Parathyroid adenoma (tissue), 2 donors: Measurements from ENCODE around the gene AKAP1.
"Not testable (repeated sequence)": the region's sequence is repeated elsewhere in the genome, so short reads cannot be mapped to it uniquely, and the experiment has no call there.

Source experiments
- H2AFZ ChIP-seq: fragments of 300-600 bp; sonication (generic); one replicate; pipeline ENCODE4 v1.7.0; 2017; ENCODE audit warnings: antibody characterized with exemption, mild to moderate bottlenecking
- H3K27ac ChIP-seq: fragments of 300-600 bp; sonication (generic); one replicate; pipeline ENCODE4 v1.7.0; 2017
- H3K27me3 ChIP-seq: fragments of 300-600 bp; sonication (generic); one replicate; pipeline ENCODE4 v1.7.0; 2017; ENCODE audit warnings: low read length; ENCODE audit not compliant: control insufficient read depth, insufficient read depth
- H3K36me3 ChIP-seq: fragments of 300-600 bp; sonication (generic); one replicate; pipeline ENCODE4 v1.7.0; 2017; ENCODE audit warnings: low read length; ENCODE audit not compliant: control insufficient read depth, insufficient read depth
- H3K4me1 ChIP-seq: fragments of 300-600 bp; sonication (generic); one replicate; pipeline ENCODE4 v1.7.0; 2017; ENCODE audit warnings: control low read depth
- H3K4me2 ChIP-seq: fragments of 300-600 bp; sonication (generic); one replicate; pipeline ENCODE4 v1.7.0; 2017; ENCODE audit warnings: low read length
- H3K4me3 ChIP-seq: fragments of 300-600 bp; sonication (generic); one replicate; pipeline ENCODE4 v1.7.0; 2017; ENCODE audit warnings: low read depth, low read length
- H3K79me2 ChIP-seq: fragments of 300-600 bp; sonication (generic); one replicate; pipeline ENCODE4 v1.7.0; 2017; ENCODE audit warnings: control low read depth
- H3K9ac ChIP-seq: fragments of 300-600 bp; sonication (generic); one replicate; pipeline ENCODE4 v1.7.0; 2017; ENCODE audit warnings: mild to moderate bottlenecking
- H3K9me3 ChIP-seq: fragments of 300-600 bp; sonication (generic); one replicate; pipeline ENCODE4 v1.7.0; 2017; ENCODE audit warnings: low read length; ENCODE audit not compliant: control insufficient read depth
- CTCF ChIP-seq: fragments of 300-600 bp; sonication (generic); IDR thresholded peaks from one replicate; pipeline ENCODE4 v1.7.0; 2017; ENCODE audit warnings: antibody characterized with exemption, mild to moderate bottlenecking
- donor health status: primary hyperparathyroidism.

AKAP1 gene

GRCh38 chr17:57097832-57098421, 12.9 kb downstream of the AKAP1 start:
- Histone ChIP-seq H3K27ac (peak overlapping the region; percentile 48), H3K9me3 (no peaks in the 10 kb centered on the region), H3K4me2 (peak overlapping the region; percentile 18), H2AFZ (no peak overlapping the region), H3K79me2 (peaks cover 49% of the 10 kb centered on the region), H3K36me3 (no peaks in the 10 kb centered on the region), H3K4me1 (peaks cover 27% of the 10 kb centered on the region), H3K9ac (no peak overlapping the region), H3K4me3 (no peak overlapping the region), H3K27me3 (no peaks in the 10 kb centered on the region)
- no peak for TF ChIP-seq CTCF

DNA sequence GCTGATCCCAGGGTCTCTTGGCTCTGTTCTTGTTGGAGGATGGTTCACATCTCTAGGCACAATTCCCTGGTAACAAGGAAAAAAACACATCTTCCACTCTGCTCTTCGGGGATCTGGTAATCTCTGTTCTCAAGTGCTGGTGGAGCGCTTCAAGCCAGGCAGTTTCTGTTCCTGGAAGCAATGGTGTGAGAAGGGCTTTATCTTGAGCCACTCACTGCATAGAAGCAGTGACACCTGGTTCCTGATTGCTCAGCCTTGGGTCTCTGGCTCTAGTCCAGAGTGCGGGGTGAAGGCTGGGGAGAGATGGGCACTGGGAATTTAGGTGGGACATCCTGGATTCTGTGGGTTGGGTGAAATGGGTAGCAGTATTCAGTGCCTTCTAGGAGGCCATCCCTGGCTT, 14.1 kb downstream of the AKAP1 start:
- Histone ChIP-seq H3K9ac (no peak overlapping the region), H2AFZ (no peak overlapping the region), H3K4me1 (peaks cover 22% of the 10 kb centered on the region), H3K4me3 (no peak overlapping the region), H3K4me2 (no peak overlapping the region), H3K36me3 (no peaks in the 10 kb centered on the region), H3K79me2 (peaks cover 44% of the 10 kb centered on the region), H3K27ac (no peak overlapping the region), H3K27me3 (no peaks in the 10 kb centered on the region), H3K9me3 (no peaks in the 10 kb centered on the region)
- TF ChIP-seq CTCF: no peak

- Histone ChIP-seq H3K79me2 (peaks cover 35% of the 10 kb centered on the region), H3K27me3 (no peaks in the 10 kb centered on the region), H3K27ac (no peak overlapping the region), H3K36me3 (no peaks in the 10 kb centered on the region), H3K4me3 (no peak overlapping the region), H3K9me3 (no peaks in the 10 kb centered on the region), H3K9ac (no peak overlapping the region), H2AFZ (no peak overlapping the region), H3K4me2 (no peak overlapping the region), H3K4me1 (peaks cover 18% of the 10 kb centered on the region)
- no peak for TF ChIP-seq CTCF
These were observed 17.1 kb downstream of the AKAP1 start for GRCh38 chr17:57102122-57102521.

DNA sequence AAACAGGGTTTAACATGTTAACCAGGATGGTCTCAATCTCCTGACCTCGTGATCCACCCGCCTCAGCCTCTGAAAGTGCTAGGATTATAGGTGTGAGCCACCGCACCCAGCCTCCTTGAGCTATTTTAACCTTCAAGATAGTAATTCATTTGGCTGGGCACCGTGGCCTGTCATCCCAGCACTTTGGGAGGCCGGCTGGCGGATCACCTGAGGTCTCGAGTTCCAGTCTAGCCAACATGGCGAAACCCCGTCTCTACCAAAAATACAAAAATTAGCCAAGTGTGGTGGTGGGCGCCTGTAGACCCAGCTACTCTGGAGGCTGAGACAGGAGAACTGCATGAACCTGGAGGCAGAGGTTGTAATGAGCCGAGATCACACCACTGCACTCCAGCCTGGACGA, 17.6 kb downstream of the AKAP1 start:
- not testable (repeated sequence) for H3K4me2 ChIP-seq, H3K36me3 ChIP-seq, H2AFZ ChIP-seq, H3K4me3 ChIP-seq, H3K27ac ChIP-seq, H3K27me3 ChIP-seq, H3K9me3 ChIP-seq, H3K9ac ChIP-seq
- H3K4me1 ChIP-seq: peaks cover 15% of the 10 kb centered on the region
- H3K79me2 ChIP-seq: peaks cover 35% of the 10 kb centered on the region

- Histone ChIP-seq H3K4me2 (no peak overlapping the region), H3K36me3 (no peaks in the 10 kb centered on the region), H3K27ac (no peak overlapping the region), H3K27me3 (no peaks in the 10 kb centered on the region), H3K4me3 (no peak overlapping the region), H2AFZ (no peak overlapping the region), H3K79me2 (peaks cover 31% of the 10 kb centered on the region), H3K9ac (no peak overlapping the region), H3K4me1 (peaks cover 9% of the 10 kb centered on the region), H3K9me3 (no peaks in the 10 kb centered on the region)
- no peak for TF ChIP-seq CTCF
These were observed 19.6 kb downstream of the AKAP1 start for GRCh38 chr17:57104461-57105175.
